ENCODE measurements around the gene SPANXN3.
"Not testable (repeated sequence)": the region's sequence is repeated elsewhere in the genome, so short reads cannot be mapped to it uniquely, and the experiment has no call there.

Gene SPANXN3, protein sequence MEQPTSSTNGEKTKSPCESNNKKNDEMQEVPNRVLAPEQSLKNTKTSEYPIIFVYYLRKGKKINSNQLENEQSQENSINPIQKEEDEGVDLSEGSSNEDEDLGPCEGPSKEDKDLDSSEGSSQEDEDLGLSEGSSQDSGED

DNA sequence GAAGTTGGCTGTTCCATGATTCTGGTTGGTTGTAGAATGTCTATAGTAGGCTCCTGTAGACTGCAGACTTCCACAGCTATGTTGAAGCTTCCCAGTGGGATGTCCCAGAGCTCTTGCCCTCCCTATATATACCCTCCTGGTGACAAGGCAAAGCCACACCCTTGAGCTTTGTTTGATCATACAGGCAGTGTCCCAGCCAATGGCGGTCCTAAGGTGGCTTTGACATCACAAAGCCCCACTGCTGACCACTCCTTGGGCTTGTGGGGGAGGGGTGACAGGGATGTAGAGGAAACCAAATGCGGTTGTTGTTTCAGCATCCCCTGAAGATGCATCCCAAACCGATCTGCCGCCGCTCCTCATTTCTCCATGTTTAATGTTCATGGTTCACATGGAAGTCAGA, at the start of gene SPANXN3:
TSS of gene SPANXN3 (minus strand) at position 101 of the 400 bp plus-strand sequence. CDS start at position 17, 84 bp downstream.
- DNase-seq (ENCODE audit: low read depth, low spot score): not testable (repeated sequence)

DNA sequence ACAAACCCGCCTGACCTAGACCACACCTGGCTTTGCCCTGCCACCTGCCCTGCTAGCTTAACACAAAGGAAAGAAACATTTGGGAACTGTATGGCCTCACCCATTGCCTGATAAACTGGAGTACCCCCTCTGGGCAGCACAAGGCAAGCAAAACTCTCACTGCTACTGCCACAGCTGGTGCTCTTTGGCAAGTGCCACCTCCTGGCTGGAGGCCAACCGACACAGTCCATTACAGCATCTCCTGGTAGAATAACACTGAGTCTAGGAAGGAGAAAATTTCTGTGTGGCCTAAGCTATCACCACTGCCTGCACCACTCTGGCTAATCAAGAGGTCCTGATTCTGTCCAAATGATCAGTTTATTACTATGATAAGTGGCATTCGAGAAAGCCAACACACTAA, 18.9 kb upstream of the SPANXN3 start:
- no peak for DNase-seq (ENCODE audit: low read depth, low spot score)

DNA sequence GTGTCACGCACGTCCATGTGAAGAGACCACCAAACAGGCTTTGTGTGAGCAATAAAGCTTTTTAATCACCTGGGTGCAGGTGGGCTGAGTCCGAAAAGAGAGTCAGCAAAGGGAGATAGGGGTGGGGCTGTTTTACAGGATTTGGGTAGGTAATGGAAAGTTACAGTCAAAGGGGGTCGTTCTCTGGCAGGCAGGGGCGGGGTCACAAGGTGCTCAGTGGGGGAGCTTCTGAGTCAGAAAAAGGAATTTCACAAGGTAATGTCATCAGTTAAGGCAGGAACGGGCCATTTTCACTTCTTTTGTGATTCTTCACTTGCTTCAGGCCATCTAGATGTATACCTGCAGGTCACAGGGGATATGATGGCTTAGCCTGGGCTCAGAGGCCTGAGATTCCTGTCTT, 15.1 kb downstream of the SPANXN3 start:
- DNase-seq (ENCODE audit: low read depth, low spot score): not testable (repeated sequence)

DNA sequence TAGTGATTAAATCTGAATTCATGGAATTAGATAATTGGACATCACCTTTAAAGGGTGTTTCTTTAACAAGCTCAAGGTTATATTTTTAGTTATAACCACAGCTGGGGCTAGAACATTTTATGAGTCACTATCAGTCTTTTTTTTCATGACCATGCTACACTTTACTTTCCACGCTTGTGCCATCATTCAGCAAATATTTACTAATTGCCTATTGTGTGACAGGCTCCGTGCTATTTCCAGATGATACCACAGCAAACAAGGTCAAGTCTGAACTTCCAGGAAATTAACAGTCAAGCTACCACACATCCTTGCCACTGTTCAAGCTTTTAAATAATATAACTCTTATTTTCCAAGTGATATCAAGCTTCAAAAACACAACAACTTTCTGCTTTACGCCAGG, 16.5 kb downstream of the SPANXN3 start:
- DNase-seq (ENCODE audit: low read depth, low spot score): no peak

DNA sequence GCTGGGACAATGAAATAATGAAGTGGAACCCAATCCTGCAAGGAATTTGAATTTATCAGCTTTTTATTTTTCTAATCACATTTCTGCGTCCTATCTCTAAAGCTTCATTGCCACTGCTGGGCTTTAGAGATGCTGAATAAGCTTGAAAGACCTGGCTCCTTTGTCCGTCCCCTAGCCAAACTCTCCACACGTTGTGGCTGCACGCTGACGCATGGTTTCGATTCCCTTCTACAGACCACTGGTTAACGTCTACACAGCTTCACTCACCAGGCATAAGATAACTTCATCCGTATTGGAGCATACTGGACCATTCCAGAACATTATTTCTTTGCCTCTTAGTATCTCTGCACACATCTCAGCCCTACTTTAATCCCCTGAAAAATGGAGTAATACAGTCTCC, 31.2 kb downstream of the SPANXN3 start:
- no peak for DNase-seq (ENCODE audit: low read depth, low spot score)

DNA sequence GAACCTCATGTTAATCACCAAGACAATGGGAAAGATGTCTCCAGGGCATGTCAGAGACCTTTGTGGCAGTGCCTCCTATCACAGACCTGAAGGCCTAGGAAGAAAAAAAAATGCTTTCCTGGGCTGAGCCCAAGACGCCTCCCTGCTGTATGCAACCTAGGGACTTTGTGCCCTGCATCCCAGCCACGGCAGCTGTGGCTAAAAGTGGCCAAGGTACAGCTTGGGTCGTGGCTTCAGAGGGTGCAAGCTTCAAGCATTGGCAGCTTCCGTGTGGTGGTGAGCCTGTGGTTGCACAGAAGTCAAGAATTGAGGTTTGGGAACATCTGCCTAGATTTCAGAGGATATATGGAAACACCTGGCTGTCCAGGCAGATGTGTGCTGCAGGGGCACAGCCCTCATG, 40.5 kb downstream of the SPANXN3 start:
- no peak for DNase-seq (ENCODE audit: low read depth, low spot score)

DNA sequence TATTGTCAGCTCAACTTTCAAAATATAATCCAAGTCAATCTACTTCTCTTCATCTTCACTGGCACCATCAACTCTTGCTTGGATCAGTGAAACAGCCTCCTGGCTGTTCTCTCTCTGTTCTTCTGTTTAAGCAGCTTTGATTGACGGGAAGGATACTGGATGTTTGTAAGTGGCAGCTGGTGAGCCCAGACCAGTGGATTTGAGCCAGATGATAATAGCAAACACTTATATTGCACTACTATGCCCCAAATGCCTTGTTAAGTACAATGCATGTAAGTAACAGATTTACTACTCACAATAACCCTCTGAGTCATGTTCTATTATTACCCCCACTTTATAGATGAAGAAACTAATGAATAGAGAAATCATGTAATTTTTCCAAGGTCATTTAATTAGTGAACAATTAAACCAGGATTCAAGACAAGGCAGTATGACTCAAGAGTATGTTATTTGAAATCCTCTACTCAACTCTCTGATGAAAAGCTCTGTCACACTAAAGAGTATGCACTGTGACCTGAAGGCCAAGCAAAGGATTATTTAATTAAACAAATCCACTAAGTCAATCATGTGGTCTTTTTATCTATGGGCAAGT, 44.8 kb downstream of the SPANXN3 start:
- DNase-seq (ENCODE audit: low read depth, low spot score): no peak

DNA sequence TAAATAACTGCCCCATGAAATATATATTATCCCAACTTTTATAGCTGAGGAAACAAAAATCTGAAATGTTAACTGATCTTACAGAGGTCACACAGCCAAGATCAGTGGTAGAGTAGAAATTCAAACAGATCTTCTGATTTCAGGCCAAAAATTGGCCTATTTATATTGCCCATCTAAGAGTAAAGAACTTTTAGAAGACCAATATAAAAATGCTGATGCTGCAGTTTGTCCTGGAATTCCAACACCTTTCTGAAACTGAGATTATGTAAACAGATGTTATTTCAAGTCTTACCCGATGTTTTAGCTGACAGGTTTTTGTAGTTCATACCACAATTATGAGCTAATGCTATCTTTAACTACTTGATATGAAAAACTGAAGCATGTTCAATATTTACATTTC, 51.1 kb downstream of the SPANXN3 start:
- DNase-seq (ENCODE audit: low read depth, low spot score): no peak

DNA sequence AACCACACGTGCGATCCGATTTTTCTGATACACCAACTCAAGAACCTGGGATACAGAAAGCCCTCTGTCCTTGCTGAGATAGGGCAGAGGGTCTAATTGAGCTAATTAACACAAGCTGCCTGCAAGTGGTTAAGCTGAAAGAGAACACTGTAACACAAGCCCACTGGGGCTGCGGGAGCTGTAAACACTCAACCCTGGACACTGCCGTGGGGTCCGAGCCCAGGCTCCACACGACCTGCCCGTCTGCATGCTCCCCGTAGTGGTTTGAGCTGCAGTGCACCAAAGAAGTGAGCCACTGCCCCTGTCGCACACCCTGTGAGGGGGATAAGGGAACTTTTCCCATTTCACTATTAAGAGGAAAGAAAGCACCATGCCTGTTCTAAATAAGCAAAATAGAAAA, 54.6 kb downstream of the SPANXN3 start:
- DNase-seq (ENCODE audit: low read depth, low spot score): no peak

DNA sequence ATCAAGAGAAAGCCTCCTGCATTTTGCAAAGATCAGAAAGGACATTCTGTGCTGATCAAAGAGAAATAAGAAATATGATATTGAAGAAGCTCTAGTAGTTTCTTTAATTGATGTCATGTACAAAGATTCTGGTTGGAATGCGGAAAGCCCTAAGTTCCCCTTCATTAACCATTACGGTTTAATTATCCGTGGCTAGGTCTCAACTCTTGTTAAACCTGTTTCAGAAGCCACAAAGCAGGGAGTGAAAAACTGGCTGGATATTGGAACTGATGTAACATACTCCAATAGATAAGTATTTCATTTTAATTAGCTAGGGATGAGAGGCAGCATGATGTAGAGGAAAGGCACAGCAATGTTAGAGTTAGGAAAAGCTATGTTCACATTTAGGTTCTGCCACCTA, 55.7 kb downstream of the SPANXN3 start:
- no peak for DNase-seq (ENCODE audit: low read depth, low spot score)

All from astrocyte of the hippocampus (primary cell).